Adrenal gland (tissue), 5 donors: ENCODE measurements around the gene KCTD10.

Experiments
- CTCF ChIP-seq, 6 experiments: fragments of 450-650 bp in 4 of 6; fragments of 200-600 bp in 2 of 6; sonication (generic) in 1 of 6; IDR thresholded peaks; 1 replicate in 5 of 6; 2 replicates in 1 of 6; pipeline versions ENCODE4 v1.5.1 to v1.8.0; 2016 to 2021; ENCODE audit warnings: antibody characterized with exemption in 6 of 6, mild to moderate bottlenecking in 2 of 6, moderate library complexity in 1 of 6
- POLR2A ChIP-seq, 2 donors: fragments of 450-650 bp; IDR thresholded peaks; one replicate each; pipeline ENCODE4 v1.6.1; 2017; ENCODE audit warnings: antibody characterized with exemption in 2 of 2, mild to moderate bottlenecking in 2 of 2, moderate library complexity in 1 of 2
- donor health status: DM: no; HTN: no; CAD: no.

GRCh38 chr12:109455706-109456105, 21.4 kb downstream of the KCTD10 start:
- no peak for TF ChIP-seq CTCF (IDR thresholded peaks at IDR 0.05)
- TF ChIP-seq POLR2A (IDR thresholded peaks at IDR 0.05), result no peak
